Esophagus squamous epithelium (tissue), 4 donors: ENCODE results near the gene PKD2.

Experiments used
- CTCF ChIP-seq, 6 experiments: fragments of 450-650 bp in 4 of 6; fragments of 200-600 bp in 2 of 6; sonication (generic) in 2 of 6; IDR thresholded peaks; one replicate each; pipeline ENCODE4 v1.5.1; 2016 to 2019; ENCODE audit warnings: antibody characterized with exemption in 6 of 6, mild to moderate bottlenecking in 4 of 6, moderate library complexity in 4 of 6
- POLR2A ChIP-seq, 4 donors: fragments of 450-650 bp; IDR thresholded peaks; one replicate each; pipeline ENCODE4 v1.6.1; 2017; ENCODE audit warnings: antibody characterized with exemption in 4 of 4, mild to moderate bottlenecking in 4 of 4, moderate library complexity in 3 of 4

GRCh38 chr4:87973283-87974169 is 33.9 kb upstream of the PKD2 start:
- TF ChIP-seq CTCF (IDR thresholded peaks at IDR 0.05) (peak; percentile 38 to 81 (median 68)), POLR2A (IDR thresholded peaks at IDR 0.05) (no peak)
